SH-SY5Y (cell line): ENCODE measurements around the gene MMP2.

Experiments used
- GATA2 ChIP-seq: IDR thresholded peaks from 2 replicates; pipeline ENCODE4 v1.6.1; 2011; ENCODE audit warnings: mild to moderate bottlenecking, low read depth, low read length
- GATA3 ChIP-seq: IDR thresholded peaks from 2 replicates; pipeline ENCODE4 v1.6.1; 2011; ENCODE audit warnings: low read depth, mild to moderate bottlenecking, low read length, moderate library complexity

- TF ChIP-seq GATA3 (no peak), GATA2 (no peak)
Observed at GRCh38 chr16:55534756-55535155, 55.8 kb downstream of the MMP2 start.
